ENCODE data around the gene KANSL1.
"Not testable (repeated sequence)": the region's sequence is repeated elsewhere in the genome, so short reads cannot be mapped to it uniquely, and the experiment has no call there.

KANSL1 gene

DNA sequence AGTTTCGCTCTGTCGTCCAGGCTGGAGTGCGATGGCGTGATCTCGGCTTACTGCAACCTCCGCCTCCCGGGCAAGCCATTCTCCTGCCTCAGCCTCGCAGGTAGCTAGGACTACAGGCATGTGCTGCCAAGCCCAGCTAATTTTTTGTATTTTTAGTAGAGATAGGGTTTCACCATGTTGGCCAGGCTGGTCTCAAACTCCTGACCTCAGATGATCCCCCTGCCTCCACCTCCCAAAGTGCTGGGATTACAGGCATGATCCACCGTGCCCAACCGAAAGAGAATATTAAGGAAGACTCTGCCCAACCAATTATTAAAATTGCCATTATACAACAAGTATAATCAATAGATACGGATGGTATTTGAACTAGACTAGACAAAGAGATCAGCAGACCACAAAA, 82.0 kb downstream of the KANSL1 start:
- not testable (repeated sequence) for DNase-seq

DNA sequence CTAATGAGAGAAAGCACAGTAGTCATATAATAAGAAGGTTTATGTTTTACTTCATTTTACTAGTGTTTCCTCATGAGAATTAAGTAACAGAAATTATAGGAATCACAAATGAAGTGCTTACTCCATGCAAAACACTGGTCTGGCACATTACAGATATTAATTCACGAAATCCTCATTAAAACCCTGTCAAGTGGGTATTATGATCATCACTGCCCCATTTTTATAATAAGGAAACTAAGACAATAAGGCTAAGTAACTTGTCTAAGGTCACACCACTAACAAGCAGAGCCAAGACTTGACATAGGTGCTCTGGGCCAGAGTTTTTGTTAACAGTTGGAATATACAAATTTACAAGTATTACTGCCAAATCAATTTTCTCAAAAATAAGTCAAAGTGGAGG, 83.0 kb downstream of the KANSL1 start:
- no peak for DNase-seq

DNA sequence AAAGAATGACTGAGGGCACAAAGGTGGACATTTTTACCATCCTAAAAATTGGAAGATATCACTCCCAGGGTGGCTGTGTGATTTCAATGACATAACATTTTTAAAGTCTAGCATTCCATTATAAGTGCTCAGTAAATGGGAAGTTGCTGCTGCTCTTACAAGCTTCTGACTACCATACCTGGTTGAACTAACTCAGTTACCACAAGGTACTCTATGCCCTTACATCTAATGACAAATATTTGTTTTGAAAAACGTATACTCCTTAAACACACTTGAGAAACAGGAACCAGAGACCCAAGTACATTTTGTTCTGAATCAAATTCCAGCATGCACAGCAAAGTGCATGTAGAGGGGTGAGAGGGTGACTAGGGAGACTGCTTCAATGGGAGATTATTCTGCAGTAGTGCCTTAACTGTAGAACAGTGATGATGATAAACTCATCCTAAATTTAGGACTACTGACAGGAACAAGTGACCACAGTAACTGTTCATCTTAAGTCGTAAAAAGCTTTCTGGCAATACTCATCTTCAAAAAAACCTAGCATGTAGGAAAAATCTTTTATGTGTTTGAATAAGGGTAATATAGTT, 83.5 kb downstream of the KANSL1 start:
- no peak for DNase-seq

DNA sequence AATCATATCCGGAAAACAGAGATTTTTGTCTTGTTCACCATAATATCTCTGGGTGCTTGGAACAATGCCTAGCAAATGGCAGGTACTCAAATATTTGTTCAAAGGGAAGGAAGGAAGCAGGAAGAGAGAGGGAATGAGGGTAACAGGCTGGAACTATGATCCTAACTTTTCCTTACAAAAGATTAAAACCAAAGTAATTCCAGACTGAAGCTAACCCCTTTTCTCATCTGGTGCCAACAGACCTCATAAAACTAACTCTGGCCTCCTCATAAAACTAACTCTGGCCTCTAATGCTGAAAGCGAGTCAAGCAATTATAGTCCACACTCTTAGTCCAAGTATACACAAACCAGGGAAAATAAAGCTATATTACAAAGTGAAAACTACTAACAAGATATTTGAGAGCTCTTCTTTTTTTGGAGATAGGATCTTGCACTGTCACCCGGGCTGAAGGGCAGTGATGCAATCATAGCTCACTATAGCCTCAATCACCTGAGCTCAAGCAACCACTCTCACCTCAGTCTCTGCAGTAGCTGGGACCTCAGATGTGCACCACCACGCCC, 84.6 kb downstream of the KANSL1 start:
- no peak for DNase-seq

DNA sequence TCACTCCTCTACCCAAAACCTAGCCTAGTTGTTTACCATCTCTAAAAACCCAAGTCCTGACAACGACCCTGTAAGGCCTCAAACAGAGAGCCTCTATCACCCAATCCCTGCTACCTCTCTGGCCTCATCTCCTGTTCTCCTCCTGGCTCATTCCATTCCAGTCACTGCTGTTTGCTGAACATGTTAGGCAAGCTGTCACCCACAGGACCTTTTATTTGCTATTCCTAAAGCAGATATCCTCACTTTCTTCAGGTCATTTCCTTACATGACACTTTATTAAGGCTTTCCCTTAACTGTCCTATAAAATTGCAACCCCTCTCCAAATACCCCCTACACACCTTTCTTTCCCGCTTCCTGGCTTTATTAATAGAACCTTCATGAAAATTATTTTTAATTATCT, 85.1 kb downstream of the KANSL1 start:
- DNase-seq = no peak

DNA sequence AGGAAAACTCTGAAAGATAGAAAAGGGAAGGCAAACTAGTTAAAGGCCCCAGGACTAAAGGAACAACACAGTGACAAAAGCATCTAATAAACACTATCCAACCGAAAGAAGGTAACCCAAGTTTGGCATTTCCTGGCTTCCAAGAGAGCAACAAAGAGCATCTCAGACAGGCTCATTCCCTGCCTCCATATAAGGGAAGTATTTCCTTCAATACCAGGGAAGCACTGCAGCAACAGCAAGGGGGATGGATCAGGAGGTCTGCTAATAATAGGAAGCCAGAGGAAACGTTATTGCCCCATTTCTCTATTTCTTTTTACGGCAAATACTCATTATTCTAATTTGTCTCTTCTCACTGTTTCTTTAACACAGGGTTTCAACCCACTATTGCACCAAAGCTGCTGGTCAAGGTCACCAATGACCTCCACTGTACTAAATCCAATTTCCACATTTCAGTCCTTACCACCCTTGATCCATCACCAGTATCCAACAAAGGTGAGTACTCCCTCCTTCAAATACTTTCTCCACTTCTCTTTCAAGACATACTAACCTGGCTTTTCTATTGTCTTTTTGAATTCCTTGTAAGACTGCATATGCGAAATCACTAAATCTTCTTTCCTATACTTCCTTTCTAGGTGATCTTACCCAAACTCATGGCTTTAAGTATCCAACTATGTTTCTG, 86.1 kb downstream of the KANSL1 start:
- no peak for DNase-seq

DNA sequence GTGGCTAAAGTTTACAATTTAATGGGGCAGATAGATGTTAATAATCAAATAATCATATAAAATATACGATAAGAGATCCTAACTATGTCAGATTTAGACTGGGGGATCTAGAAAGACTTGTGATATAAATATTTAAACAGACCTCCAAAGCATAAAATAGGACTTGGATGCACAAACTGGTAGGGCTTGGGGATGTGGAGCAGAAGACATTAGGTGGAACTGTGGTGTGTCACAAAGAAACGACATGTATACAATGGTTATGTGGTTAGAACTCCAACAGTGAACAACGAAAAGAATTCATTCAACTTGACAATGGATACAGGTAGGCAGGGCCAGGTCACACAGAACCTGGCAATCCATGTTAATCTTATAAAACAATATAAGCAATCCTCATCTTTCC, 90.4 kb downstream of the KANSL1 start:
- not testable (repeated sequence) for DNase-seq

DNA sequence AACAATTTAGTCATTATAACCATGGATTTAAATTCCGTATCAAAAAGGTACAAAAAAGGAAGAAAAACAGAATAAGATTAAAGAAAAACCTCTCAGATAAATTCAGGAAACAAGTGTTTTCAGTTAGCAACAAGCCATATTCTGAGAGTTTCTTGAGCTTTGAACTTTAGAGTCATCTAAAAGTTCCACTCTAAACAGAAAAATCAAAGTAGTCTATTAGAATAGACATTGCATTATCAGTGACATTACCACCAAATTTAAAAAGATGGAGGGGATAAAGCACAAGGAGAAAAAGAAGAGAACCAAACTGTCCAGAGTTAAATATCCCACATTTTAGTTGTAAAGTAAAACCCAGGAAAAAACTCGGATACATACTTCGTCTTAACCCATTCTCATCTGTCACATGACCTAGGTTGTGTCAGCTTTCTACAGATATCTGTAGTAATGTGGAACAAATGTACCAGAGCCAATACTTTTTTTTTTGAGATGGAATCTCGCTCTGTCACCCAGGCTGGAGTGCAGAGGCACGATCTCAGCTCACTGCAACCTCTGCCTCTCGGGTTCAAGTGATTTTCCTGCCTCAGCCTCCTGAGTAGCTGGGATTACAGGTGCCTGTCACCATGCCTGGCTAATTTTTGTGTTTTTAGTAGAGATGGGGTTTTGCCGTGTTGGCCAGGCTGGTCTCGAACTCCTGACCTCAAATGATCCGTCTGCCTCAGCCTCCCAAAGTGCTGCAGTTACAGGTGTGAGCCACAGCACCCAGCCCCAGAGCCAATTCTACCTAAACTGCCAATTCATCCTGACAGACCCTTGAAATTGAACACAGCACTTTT, 91.2 kb downstream of the KANSL1 start:
- not testable (repeated sequence) for DNase-seq

DNA sequence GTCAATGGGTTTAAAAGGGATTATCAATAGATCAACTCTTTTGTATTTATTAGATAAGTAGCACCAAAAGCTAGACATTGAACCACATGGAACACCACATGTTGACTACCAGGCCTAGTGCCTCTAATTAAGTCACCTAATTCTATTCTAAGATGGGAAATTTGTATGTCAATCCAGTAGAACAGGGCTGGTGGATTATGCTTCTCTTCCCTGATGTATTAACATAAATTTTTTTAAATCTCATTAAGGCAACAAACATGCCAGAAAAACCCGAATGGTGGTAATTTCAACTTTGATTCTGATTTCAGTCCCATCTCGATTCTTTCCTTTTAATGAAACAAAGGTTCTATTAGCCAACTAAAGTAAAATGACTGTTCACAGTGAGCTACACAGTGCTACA, 92.6 kb downstream of the KANSL1 start:
- DNase-seq = no peak

DNA sequence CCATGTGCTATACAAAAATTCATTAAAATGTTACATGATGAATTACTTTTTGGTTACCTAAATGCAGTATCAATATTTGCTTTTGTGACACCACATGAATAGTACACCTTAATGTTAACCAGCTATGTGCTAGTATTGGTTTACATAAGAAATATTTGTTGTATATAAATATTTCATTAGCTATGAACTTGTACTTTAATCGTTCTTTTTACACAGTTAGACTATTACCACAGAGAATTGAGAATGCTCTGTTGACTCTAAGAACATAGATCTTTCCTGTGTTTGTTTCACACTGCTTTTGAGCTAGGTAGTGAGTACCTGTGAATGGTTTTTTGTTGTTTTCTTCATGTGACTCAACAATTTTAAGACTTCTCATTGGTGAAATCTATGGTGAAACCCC, 93.4 kb downstream of the KANSL1 start:
- no peak for DNase-seq

DNA sequence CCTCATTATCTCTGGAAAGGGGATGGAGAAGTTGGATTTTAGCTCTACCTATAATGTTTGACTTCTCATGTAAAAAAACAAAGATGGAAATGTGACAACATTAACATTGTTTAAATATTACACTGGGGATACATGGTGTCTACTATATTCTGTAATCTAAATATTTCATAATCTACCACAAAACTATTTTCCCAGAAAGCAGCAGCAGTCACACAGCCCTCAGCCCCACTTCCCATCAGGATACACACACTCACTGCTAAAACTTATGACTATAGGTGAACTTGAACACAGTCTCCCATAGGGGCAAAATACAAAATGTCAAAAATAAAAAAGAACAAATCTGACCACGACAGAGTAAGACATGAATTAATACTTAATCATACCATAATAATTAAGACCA, 95.7 kb downstream of the KANSL1 start:
- DNase-seq = no peak

DNA sequence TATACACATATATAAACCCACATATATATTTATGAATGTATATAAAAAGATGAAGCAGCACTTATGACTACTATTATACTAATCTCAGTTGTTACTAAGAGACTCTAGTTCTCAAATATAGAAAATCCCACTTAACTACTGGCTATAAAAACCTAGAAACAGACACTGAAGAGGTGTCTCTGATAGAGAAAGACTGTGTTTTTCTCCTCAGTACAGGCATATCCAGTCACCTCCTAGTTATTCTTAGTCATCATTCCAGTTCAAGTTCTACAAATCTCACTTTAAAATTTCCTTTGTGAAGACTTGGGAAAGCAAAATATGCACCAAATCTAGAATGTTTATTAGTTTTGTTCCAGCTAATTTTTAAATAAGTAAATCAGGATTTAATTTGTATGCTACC, 100.2 kb downstream of the KANSL1 start:
- no peak for DNase-seq

DNA sequence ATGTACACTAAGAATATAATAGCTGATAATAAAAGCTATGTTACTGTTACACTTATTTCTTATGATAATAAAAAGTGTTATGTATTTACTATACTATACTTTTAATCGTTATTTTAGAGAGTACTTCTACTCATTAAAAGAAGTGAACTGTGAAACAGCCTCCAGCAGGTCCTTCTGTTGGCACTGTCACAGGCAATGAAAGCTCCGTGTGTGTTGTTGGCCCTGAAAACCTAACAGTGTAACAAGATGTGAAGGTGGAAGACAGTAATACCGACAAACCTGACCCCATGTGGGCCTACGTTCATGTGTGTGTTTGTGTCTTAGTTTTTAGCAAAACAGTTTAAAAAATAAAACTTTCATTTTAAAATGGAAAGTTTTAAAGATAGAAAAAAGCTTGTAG, 102.4 kb downstream of the KANSL1 start:
- DNase-seq = no peak

DNA sequence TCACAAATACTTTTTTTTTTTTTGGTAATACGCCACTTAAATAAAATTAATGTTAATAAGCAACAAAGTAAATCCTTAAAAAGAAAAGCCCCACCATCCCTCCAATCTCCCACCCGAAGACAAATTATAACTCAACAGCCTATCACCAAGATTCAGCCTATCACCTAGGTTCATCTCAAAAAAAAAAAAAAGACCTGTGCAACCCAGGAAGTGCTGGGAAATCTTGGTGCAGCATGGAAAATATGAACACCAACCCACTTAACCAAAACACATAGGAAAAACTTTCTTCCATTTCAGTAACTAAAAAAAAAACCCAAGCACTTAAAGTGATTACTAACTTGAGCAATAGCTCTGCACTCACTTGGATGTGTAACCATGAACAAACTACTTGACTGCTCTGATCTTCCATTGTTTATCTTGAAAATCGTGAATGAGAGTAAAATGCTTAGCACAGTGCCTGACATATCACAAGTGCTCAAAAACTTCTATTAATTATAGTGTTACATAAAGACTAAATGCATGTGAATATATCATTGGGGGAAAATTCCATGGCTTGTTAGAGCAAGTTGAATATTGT, 103.8 kb downstream of the KANSL1 start:
- DNase-seq = no peak

DNA sequence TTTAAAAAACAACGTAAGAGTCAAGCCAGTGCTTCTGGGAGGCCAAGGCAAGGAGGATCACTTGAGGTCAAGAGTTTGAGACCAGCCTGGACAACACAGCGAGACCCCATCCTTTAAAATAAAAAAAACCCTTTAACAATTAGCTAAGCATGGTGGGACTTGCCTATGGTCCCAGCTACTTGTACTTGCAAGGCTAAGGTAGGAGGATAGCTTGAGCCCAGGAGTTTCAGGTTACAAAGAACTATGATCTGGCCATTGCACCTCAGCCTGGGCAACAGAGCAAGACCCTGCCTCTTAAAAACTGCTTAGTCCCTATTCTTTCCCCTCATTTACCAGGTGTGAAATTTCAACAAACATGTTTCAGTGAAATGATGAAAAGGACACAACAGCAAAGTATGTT, 104.6 kb downstream of the KANSL1 start:
- no peak for DNase-seq

DNA sequence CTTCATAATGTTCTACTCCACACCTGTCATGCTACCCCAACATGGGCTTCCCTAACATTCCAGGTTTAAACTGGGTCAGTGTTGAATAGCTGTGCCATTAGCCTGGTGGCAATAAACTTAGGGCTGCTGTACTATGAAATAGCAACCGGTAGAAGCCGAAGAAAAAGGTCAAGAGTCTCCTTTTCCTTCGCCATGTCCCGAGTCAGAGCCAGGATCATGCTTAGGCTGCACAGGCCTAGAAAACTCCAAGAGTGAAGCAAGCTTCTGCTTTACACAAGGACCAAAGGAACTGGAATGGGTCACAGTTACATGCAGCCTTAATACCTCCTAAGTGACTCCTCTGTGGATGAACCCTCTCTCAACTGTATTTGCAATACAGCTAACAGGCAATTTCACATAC, 105.4 kb downstream of the KANSL1 start:
- DNase-seq = not testable (repeated sequence)

DNA sequence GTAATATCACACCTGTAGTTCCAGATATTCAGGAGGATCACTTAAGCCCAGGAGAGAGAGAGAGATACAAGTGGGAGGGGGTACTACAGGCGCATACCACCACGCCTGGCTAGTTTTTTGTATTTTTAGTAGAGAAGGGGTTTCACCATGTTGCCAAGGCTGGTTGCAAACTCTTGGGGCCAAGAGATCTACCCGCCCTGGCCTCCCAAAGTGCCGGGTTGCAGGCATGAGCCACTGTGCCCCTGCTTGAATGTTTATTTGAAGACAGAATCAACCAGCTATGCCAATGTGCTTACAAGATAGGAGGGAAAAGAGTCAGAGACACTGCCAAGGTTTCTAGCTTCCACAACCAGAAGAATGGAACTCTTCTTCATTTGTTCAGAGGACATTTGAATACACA, 106.4 kb downstream of the KANSL1 start:
- no peak for DNase-seq

DNA sequence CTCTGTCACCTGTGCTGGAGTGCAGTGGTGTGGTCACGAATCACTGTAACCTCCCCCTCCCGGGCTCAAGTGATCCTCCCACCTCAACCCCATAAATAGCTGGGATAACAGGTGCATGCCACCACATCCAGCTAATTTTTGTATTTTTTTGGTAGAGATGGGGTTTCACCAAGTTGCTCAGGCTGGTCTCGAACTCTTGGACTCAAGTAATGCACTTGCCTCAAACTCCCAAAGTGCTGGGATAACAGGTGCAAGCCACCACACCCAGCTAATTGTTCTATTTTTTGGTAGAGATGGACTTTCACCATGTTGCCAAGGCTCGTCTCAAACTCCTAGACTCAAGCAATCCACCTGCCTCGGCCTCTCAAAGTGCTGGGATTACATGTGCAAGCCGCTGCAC, 107.7 kb downstream of the KANSL1 start:
- no peak for DNase-seq

DNA sequence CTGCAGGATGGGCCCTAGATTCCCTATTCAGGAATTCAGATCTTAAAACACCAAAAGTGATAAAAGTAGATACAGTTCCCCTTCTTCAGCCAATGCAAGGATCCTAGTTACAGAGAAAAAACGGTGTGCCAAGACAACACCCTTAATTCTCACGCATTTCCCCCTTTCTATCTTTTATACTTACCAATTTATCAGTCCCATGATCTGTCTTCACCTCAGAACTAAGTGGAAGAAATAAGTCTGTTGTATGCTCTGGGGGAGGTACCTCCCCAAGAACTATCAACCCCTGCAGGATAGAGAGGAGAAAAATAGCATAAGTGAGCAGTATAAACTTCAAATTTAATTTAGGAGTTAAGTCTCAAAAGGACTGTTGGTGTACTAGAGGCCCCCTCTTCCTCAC, 111.0 kb downstream of the KANSL1 start:
- no peak for DNase-seq

DNA sequence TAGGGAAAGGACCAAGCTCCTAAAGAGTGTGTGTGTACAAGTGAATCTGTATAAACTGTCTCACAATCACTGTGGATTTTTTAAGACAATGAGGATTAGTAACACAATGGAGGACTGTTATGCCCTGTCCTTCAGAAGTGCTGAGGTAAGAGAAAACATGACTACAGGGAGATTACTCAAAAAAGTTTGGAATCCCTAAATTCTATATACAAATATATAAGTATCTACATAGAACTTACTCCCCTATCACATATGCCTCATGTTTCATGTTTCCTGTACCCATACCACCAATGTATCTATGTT, 112.3 kb downstream of the KANSL1 start:
- no peak for DNase-seq

DNA sequence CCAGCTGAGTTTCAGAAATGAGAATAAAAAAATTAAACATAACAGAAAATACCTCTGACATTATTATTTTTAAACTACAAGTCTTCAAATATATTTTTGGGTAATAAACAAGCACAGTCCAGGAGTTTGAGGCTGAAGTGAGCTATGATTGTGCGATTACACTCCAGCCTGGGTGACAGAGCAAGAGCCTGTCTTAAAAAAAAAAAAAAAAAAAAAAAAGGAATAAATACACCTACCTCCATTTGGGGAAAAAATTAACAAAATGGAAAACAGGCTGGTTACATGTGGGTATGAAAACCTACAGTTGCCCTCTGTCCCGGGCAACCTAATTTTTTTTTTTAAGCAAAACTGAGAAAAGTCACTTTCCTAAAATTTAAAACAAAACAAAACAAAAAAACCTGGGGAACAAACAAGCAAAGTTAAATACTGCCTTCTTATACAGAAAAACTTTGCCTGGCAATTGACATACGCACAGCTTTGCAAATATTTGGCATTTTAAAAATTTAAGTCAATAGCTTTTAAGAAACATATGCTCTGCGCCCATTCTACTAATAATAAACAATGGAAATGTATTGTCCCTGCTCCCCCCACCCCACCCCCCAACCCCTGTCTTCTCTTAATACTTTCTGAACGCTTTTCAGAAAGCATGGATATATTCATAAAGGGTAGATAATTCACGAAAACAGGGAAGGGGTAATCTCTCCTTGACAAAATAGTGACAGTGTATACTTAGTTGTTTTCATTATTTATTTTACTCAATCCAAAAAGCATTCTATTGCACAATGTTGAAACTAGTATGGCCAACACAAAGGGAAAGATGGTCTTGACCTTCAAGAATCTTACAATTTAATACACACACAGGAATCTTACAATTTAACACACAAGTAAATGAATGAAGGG, 112.9 kb downstream of the KANSL1 start:
- no peak for DNase-seq

DNA sequence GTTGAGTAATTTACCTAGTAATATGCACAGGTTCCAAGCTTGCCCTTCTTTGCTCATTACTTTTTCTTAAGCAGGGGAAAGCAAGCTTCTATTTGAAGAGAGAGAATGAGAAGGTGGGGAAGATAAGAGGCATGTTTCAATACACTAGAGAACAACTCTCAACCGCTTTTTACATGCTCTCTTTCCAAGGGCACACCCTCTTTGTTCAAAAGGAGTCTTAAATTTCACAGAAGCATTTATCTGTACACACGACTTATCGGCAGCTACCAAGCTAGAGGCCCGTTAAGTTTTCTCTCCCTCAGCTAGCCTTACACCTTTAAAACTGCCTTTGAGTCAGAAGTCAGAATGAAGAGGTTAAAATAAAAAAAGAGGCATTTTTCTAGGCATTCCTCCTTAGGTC, 114.6 kb downstream of the KANSL1 start:
- no peak for DNase-seq

DNA sequence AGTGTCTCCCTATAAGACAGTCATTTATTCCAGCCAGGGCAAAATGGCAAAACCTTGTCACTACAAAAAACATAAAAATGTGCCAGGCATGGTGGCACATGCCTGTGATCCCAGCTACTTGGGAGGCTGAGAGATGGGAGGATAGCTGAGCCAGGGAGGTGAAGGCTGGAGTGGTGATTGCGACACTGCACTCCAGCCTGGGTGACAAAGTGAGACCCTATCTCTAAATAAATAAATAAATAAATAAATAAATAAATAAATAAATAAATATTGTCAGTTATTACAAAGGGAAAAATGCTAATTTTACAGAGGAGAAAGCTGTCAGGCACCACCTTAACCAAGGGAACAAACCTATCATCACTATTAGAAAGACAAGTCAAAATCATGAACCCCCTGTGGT, 118.7 kb downstream of the KANSL1 start:
- DNase-seq = no peak
